ENCODE data around the gene SH3RF1.

The SH3RF1 gene

GRCh38 chr4:169059306-169060211, 211.2 kb downstream of the SH3RF1 start:
- no peak for DNase-seq

GRCh38 chr4:169058312-169058711, 212.4 kb downstream of the SH3RF1 start:
- no peak for DNase-seq

- no peak for DNase-seq
These were observed 215.9 kb downstream of the SH3RF1 start for GRCh38 chr4:169054879-169055278.

GRCh38 chr4:169052594-169052945, 218.2 kb downstream of the SH3RF1 start:
- no peak for DNase-seq

GRCh38 chr4:169051761-169052593, 218.8 kb downstream of the SH3RF1 start:
- DNase-seq, result no peak

- no peak for DNase-seq
These were observed 219.6 kb downstream of the SH3RF1 start for GRCh38 chr4:169050881-169051760.

GRCh38 chr4:169050284-169050683, 220.5 kb downstream of the SH3RF1 start:
- no peak for DNase-seq

GRCh38 chr4:169048868-169049414, 221.8 kb downstream of the SH3RF1 start:
- no peak for DNase-seq

- no peak for DNase-seq
These were observed 222.8 kb downstream of the SH3RF1 start for GRCh38 chr4:169047956-169048355.

GRCh38 chr4:169045862-169046584, 224.7 kb downstream of the SH3RF1 start:
- DNase-seq, result no peak

GRCh38 chr4:169044714-169045447, 225.9 kb downstream of the SH3RF1 start:
- no peak for DNase-seq
